HEK293 (cell line): Measurements from ENCODE around the gene RUVBL1.
A peak's percentile ranks its signal among the peaks of the same experiment; 100 is the strongest.

ENCODE experiments used
- CTCF ChIA-PET: fragments of 350-600 bp; formaldehyde crosslinking; extraction: SDS; loops from one replicate; lab custom pipeline; 2021; ENCODE audit warnings: antibody characterized with exemption; lab: Yijun Ruan, JAX
- POLR2A ChIA-PET: fragments of 300-600 bp; formaldehyde crosslinking; extraction: SDS; loops from one replicate; lab custom pipeline; 2020; ENCODE audit warnings: antibody characterized with exemption, inconsistent platforms; lab: Yijun Ruan, JAX
- H3K27ac ChIP-seq: fragments of 200-500 bp; sonication (Bioruptor generic); 2 replicates; pipeline ENCODE4 v1.5.1; 2014; ENCODE audit warnings: low read depth, low read length, control low read depth, inconsistent platforms; ENCODE audit errors: extremely low read depth
- H3K36me3 ChIP-seq, 2 experiments: fragments of 200-500 bp in 1 of 2; sonication (Bioruptor generic) in 1 of 2; 1 replicate in 1 of 2; 2 replicates in 1 of 2; pipeline ENCODE4 v1.5.1; 2014 to 2017; ENCODE audit warnings: inconsistent platforms in 2 of 2, low read length in 2 of 2; ENCODE audit not compliant: control insufficient read depth in 2 of 2, insufficient read depth in 1 of 2
- H3K4me1 ChIP-seq: fragments of 200-500 bp; sonication (Bioruptor generic); 2 replicates; pipeline ENCODE4 v1.5.1; 2014; ENCODE audit warnings: mild to moderate bottlenecking, low read length, inconsistent platforms; ENCODE audit not compliant: control insufficient read depth, insufficient read depth
- H3K4me3 ChIP-seq: 2 replicates; pipeline ENCODE4 v1.5.1; 2011; ENCODE audit warnings: low read depth, mild to moderate bottlenecking, control low read depth, low read length, moderate library complexity
- H3K9me3 ChIP-seq: fragments of 200-500 bp; sonication (Bioruptor generic); 2 replicates; pipeline ENCODE4 v1.5.1; 2014; ENCODE audit warnings: low read depth, low read length, inconsistent platforms; ENCODE audit not compliant: control insufficient read depth, insufficient read depth
- HOXD13 ChIP-seq: sonication (generic); formaldehyde crosslinking; IDR thresholded peaks from 2 replicates; pipeline ENCODE4 v1.8.0; 2022; ENCODE audit warnings: missing genetic modification reagents, borderline replicate concordance
- KLF7 ChIP-seq: fragments of 450-650 bp; formaldehyde crosslinking; IDR thresholded peaks from 2 replicates; pipeline ENCODE4 v1.5.1; 2016; ENCODE audit warnings: missing biosample characterization, missing genetic modification characterization, borderline replicate concordance
- MYNN ChIP-seq: fragments of 450-650 bp; formaldehyde crosslinking; IDR thresholded peaks from 2 replicates; pipeline ENCODE4 v1.5.1; 2016; ENCODE audit warnings: missing biosample characterization, missing genetic modification characterization, borderline replicate concordance
- OSR2 ChIP-seq: fragments of 450-650 bp; formaldehyde crosslinking; IDR thresholded peaks from 2 replicates; pipeline ENCODE4 v1.5.1; 2016; ENCODE audit warnings: missing biosample characterization, missing genetic modification characterization
- PRDM1 ChIP-seq: fragments of 450-650 bp; formaldehyde crosslinking; IDR thresholded peaks from 2 replicates; pipeline ENCODE4; 2016; ENCODE audit warnings: missing biosample characterization, missing genetic modification characterization
- ZNF114 ChIP-seq: fragments of 450-650 bp; formaldehyde crosslinking; IDR thresholded peaks from 2 replicates; pipeline ENCODE4 v1.5.0; 2017; ENCODE audit warnings: missing biosample characterization, missing genetic modification characterization
- ZNF138 ChIP-seq: fragments of 450-650 bp; formaldehyde crosslinking; IDR thresholded peaks from 2 replicates; pipeline ENCODE4 v1.5.1; 2016; ENCODE audit warnings: missing biosample characterization, missing genetic modification characterization, borderline replicate concordance
- ZNF16 ChIP-seq: fragments of 450-650 bp; formaldehyde crosslinking; IDR thresholded peaks from 2 replicates; pipeline ENCODE4 v1.5.1; 2016; ENCODE audit warnings: low read depth, missing biosample characterization, missing genetic modification characterization
- ZNF174 ChIP-seq: fragments of 450-650 bp; formaldehyde crosslinking; IDR thresholded peaks from 2 replicates; pipeline ENCODE4 v1.5.0; 2017; ENCODE audit warnings: missing biosample characterization, mild to moderate bottlenecking, missing genetic modification characterization
- ZNF214 ChIP-seq: fragments of 450-650 bp; formaldehyde crosslinking; IDR thresholded peaks from 2 replicates; pipeline ENCODE4 v1.5.1; 2017; ENCODE audit warnings: missing biosample characterization, mild to moderate bottlenecking, missing genetic modification characterization, borderline replicate concordance
- ZNF24 ChIP-seq: fragments of 450-650 bp; formaldehyde crosslinking; IDR thresholded peaks from 2 replicates; pipeline ENCODE4 v1.5.1; 2016; ENCODE audit warnings: missing biosample characterization, missing genetic modification characterization
- ZNF280C ChIP-seq: fragments of 450-650 bp; formaldehyde crosslinking; IDR thresholded peaks from 2 replicates; pipeline ENCODE4 v1.5.1; 2016; ENCODE audit warnings: missing biosample characterization, missing genetic modification characterization
- ZNF311 ChIP-seq: fragments of 450-650 bp; formaldehyde crosslinking; IDR thresholded peaks from 2 replicates; pipeline ENCODE4 v1.5.1; 2017; ENCODE audit warnings: missing biosample characterization, missing genetic modification characterization, borderline replicate concordance
- ZNF580 ChIP-seq: fragments of 450-650 bp; formaldehyde crosslinking; IDR thresholded peaks from 2 replicates; pipeline ENCODE4 v1.5.1; 2016; ENCODE audit warnings: missing biosample characterization, missing genetic modification characterization
- ZNF585B ChIP-seq: fragments of 450-650 bp; formaldehyde crosslinking; IDR thresholded peaks from 2 replicates; pipeline ENCODE4 v1.5.1; 2016; ENCODE audit warnings: missing biosample characterization, missing genetic modification characterization
- ZNF629 ChIP-seq: fragments of 450-650 bp; formaldehyde crosslinking; IDR thresholded peaks from 2 replicates; pipeline ENCODE4 v1.5.1; 2017; ENCODE audit warnings: missing biosample characterization, missing genetic modification characterization
- ZNF670 ChIP-seq: fragments of 450-650 bp; formaldehyde crosslinking; IDR thresholded peaks from 2 replicates; pipeline ENCODE4 v1.5.1; 2016; ENCODE audit warnings: missing biosample characterization, missing genetic modification characterization, low read depth
- ZNF791 ChIP-seq: fragments of 450-650 bp; formaldehyde crosslinking; IDR thresholded peaks from 2 replicates; pipeline ENCODE4 v1.5.1; 2016; ENCODE audit warnings: missing biosample characterization, missing genetic modification characterization
- ZSCAN30 ChIP-seq: fragments of 450-650 bp; IDR thresholded peaks from 2 replicates; pipeline ENCODE4 v1.5.1; 2018; ENCODE audit warnings: missing biosample characterization, mild to moderate bottlenecking, missing genetic modification characterization, moderate library complexity
- TF ChIP-seq, protein P1 (sequence below): fragments of 450-650 bp; formaldehyde crosslinking; IDR thresholded peaks from 2 replicates; pipeline ENCODE4 v1.5.1; 2016; ENCODE audit warnings: missing biosample characterization, missing genetic modification characterization, borderline replicate concordance
- TF ChIP-seq, protein P2 (sequence below): fragments of 450-650 bp; formaldehyde crosslinking; IDR thresholded peaks from 2 replicates; pipeline ENCODE4 v1.5.1; 2016; ENCODE audit warnings: missing biosample characterization, missing genetic modification characterization
- TF ChIP-seq, protein P3 (sequence below): fragments of 450-650 bp; formaldehyde crosslinking; IDR thresholded peaks from 2 replicates; pipeline ENCODE4 v1.5.1; 2016; ENCODE audit warnings: missing biosample characterization, missing genetic modification characterization, borderline replicate concordance

The RUVBL1 gene

GRCh38 chr3:128153156-128154041, 29.8 kb upstream of the RUVBL1 start, which contains the start of gene EEFSEC (continued):
- no peak for TF ChIP-seq ZNF670 (tag by site-specific recombination)
- no peak for TF ChIP-seq ZNF791 (tag by site-specific recombination)
- TF ChIP-seq HOXD13: no peak

GRCh38 chr3:128152419-128153155, 29.0 kb upstream of the RUVBL1 start:
- CTCF ChIA-PET: interaction anchor here (0.6 kb wide), 1 partner anchor 471 kb away, joined by 3 read pairs; no protein-coding TSS in a partner anchor
- Histone ChIP-seq H3K4me3 (peak overlapping the region; percentile 96; the same call in 1 of the 2 replicates), H3K9me3 (no peaks in the 10 kb centered on the region), H3K36me3 (peaks cover 0 to 20% of the 10 kb centered on the region in 2 experiments; a peak in 2 of 3 replicates), H3K4me1 (no peaks in the 10 kb centered on the region), H3K27ac (no peak overlapping the region)
- POLR2A ChIA-PET: interaction anchor here (1.2 kb wide), 1 partner anchor 29 kb away, joined by 12 read pairs; the partner anchor contains the start of gene RUVBL1
- TF ChIP-seq ZNF138 (tag by site-specific recombination): no peak
- TF ChIP-seq ZNF114 (tag by site-specific recombination): no peak
- no peak for TF ChIP-seq MYNN
- no peak for TF ChIP-seq ZNF214 (tag by site-specific recombination)
- TF ChIP-seq ZNF16: no peak
- no peak for TF ChIP-seq ZNF585B
- TF ChIP-seq, protein P1, sequence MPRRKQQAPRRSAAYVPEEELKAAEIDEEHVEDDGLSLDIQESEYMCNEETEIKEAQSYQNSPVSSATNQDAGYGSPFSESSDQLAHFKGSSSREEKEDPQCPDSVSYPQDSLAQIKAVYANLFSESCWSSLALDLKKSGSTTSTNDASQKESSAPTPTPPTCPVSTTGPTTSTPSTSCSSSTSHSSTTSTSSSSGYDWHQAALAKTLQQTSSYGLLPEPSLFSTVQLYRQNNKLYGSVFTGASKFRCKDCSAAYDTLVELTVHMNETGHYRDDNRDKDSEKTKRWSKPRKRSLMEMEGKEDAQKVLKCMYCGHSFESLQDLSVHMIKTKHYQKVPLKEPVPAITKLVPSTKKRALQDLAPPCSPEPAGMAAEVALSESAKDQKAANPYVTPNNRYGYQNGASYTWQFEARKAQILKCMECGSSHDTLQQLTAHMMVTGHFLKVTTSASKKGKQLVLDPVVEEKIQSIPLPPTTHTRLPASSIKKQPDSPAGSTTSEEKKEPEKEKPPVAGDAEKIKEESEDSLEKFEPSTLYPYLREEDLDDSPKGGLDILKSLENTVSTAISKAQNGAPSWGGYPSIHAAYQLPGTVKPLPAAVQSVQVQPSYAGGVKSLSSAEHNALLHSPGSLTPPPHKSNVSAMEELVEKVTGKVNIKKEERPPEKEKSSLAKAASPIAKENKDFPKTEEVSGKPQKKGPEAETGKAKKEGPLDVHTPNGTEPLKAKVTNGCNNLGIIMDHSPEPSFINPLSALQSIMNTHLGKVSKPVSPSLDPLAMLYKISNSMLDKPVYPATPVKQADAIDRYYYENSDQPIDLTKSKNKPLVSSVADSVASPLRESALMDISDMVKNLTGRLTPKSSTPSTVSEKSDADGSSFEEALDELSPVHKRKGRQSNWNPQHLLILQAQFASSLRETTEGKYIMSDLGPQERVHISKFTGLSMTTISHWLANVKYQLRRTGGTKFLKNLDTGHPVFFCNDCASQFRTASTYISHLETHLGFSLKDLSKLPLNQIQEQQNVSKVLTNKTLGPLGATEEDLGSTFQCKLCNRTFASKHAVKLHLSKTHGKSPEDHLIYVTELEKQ (tag by site-specific recombination): no peak
- TF ChIP-seq ZNF280C (tag by site-specific recombination): no peak
- TF ChIP-seq ZNF580 (tag by site-specific recombination): no peak
- no peak for TF ChIP-seq KLF7 (tag by site-specific recombination)
- no peak for TF ChIP-seq ZNF670 (tag by site-specific recombination)
- no peak for TF ChIP-seq ZNF311 (tag by site-specific recombination)
- TF ChIP-seq, protein P2, sequence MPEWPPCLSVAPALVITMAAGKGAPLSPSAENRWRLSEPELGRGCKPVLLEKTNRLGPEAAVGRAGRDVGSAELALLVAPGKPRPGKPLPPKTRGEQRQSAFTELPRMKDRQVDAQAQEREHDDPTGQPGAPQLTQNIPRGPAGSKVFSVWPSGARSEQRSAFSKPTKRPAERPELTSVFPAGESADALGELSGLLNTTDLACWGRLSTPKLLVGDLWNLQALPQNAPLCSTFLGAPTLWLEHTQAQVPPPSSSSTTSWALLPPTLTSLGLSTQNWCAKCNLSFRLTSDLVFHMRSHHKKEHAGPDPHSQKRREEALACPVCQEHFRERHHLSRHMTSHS (tag by site-specific recombination): no peak
- TF ChIP-seq ZNF24 (tag by site-specific recombination): no peak
- no peak for TF ChIP-seq PRDM1 (tag by site-specific recombination)
- no peak for TF ChIP-seq OSR2 (tag by site-specific recombination)
- TF ChIP-seq ZSCAN30 (tag by site-specific recombination): no peak
- no peak for TF ChIP-seq ZNF629 (tag by site-specific recombination)
- no peak for TF ChIP-seq ZNF174 (tag by site-specific recombination)
- TF ChIP-seq, protein P3, sequence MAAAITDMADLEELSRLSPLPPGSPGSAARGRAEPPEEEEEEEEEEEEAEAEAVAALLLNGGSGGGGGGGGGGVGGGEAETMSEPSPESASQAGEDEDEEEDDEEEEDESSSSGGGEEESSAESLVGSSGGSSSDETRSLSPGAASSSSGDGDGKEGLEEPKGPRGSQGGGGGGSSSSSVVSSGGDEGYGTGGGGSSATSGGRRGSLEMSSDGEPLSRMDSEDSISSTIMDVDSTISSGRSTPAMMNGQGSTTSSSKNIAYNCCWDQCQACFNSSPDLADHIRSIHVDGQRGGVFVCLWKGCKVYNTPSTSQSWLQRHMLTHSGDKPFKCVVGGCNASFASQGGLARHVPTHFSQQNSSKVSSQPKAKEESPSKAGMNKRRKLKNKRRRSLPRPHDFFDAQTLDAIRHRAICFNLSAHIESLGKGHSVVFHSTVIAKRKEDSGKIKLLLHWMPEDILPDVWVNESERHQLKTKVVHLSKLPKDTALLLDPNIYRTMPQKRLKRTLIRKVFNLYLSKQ (tag by site-specific recombination): no peak
